ENCODE results near the gene MAP6D1. TPM values are rescaled to one million over a fixed set of nuclear protein-coding genes. Genes with fewer than 3 reads are reported as not detected.

The MAP6D1 gene
- total and polyA plus RNA-seq, 12 donors, result 0.27 to 3.0 (median 1.7) TPM; not detected in 2

DNA sequence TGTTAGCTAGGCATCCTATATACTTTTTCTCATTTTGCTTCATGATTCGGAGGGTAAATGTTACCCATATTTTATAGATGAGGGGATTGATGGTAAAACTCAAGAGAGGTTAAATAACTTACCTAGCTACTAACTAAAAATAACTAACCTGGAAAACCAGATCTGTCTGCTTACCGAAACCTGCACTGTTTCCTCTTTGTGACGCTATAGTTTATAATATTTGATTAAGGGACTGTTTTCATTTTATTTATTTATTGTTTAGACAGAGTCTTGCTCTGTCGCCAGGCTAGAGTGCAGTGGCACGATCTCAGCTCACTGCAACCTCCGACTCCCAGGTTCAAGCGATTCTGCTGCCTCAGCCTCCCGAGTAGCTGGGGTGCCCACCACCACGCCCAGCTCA lies 55.9 kb downstream of the MAP6D1 start:
- no peak for DNase-seq
- 96 to 97% (median 96%) methylated on average over 9 of the region's 9 CpGs for WGBS, 4 donors
- Histone ChIP-seq H3K9me3 (replicated peaks in 1 of 3) (no peaks in the 10 kb centered on the region), H3K4me3 (no peak overlapping the region), H3K27ac (no peak overlapping the region), H3K36me3 (replicated peaks in 1 of 2) (peaks cover 0 to 6% of the 10 kb centered on the region in 2 donors), H3K27me3 (no peaks in the 10 kb centered on the region), H3K4me1 (replicated peaks in 1 of 2) (peaks cover 0 to 17% of the 10 kb centered on the region in 2 donors)
- intact Hi-C loops (cut with DNase I), result loop anchor here in 1 of 2 donors (5.0 kb wide), 1 partner anchor 297 kb away; no protein-coding TSS in a partner anchor
- TF ChIP-seq POLR2A (IDR thresholded peaks at IDR 0.05) (no peak), CTCF (IDR thresholded peaks at IDR 0.05) (no peak)

DNA sequence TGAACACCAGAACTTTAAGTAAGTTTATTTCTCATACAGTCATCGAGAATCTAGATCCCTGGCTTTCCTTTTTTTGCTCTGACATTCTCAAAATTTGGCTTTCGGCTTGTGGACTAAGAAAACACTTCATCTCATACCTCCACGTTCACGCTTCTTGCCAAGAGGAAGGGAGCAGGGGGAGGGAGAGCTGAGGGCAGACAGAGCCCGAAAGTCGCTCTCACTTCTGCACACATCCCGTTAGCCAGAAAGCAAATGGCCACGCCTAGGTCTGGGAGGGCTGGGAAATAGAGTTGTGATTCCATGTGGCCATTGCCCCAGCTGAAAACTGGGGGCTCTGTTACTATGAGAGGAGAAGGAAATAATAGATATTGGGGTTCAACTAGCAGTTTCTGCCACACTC lies 57.3 kb downstream of the MAP6D1 start:
- H3K4me3 ChIP-seq, result no peak overlapping the region
- H3K4me1 ChIP-seq (replicated peaks in 1 of 2), result peaks cover 0 to 17% of the 10 kb centered on the region in 2 donors
- H3K9me3 ChIP-seq (replicated peaks in 1 of 3), result no peaks in the 10 kb centered on the region
- intact Hi-C loops (cut with DNase I), result loop anchor here in 1 of 2 donors (5.0 kb wide), 1 partner anchor 296 kb away; no protein-coding TSS in a partner anchor
- 88 to 91% (median 90%) methylated on average over 8 of the region's 8 CpGs for WGBS, 4 donors
- no peak for DNase-seq
- H3K27ac ChIP-seq, result no peak overlapping the region
- no peaks in the 10 kb centered on the region for H3K27me3 ChIP-seq
- TF ChIP-seq POLR2A (IDR thresholded peaks at IDR 0.05) (no peak), CTCF (IDR thresholded peaks at IDR 0.05) (no peak)
- peaks cover 0 to 6% of the 10 kb centered on the region in 2 donors for H3K36me3 ChIP-seq (replicated peaks in 1 of 2)

DNA sequence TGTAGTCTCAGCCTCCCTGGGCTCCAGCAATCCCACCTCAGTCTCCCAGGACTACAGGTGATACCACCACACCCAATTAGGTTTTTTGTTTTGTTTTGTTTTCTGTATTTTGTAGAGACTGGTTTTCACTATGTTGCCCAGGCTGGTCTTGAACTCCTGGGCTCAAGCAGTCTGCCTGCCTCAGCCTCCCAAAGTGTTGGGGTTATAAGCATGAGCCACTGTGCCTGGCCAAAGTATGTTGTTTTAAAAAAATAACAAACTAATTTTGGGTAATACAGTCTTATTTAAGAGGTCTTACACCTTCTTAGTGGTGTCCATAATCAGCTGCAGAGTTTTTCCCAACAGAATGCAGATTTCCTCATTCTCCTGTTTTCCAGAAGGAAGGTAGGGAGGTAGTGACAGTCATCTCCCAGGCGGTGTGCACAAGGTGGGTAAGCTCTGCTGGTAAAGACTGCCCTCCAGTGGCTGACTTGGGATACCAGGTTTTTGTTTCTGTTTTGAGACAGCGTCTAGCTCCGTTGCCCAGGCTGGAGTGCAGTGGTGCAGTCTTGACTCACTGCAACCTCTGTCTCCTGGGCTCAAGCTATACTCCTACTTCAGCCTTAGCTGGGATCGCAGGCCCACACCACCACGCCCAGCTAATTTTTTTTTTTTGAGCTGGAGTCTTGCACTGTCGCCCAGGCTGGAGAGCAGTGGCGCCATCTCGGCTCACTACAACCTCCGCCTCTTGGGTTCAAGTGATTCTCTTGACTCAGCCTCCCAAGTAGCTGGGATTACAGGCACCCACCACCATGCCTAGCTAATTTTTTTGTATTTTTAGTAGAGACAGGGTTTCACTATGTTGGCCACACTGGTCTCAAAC lies 58.4 kb downstream of the MAP6D1 start:
- no peak for TF ChIP-seq POLR2A (IDR thresholded peaks at IDR 0.05)
- TF ChIP-seq CTCF (IDR thresholded peaks at IDR 0.05), result peak; percentile 77 to 89 (median 87)
- 59 to 68% (median 62%) methylated on average over 9 of the region's 9 CpGs for WGBS, 4 donors
- Histone ChIP-seq H3K36me3 (replicated peaks in 1 of 2) (peaks cover 0 to 12% of the 10 kb centered on the region in 2 donors), H3K4me3 (no peak overlapping the region), H3K4me1 (replicated peaks in 1 of 2) (peaks cover 0 to 17% of the 10 kb centered on the region in 2 donors), H3K27ac (no peak overlapping the region), H3K27me3 (no peaks in the 10 kb centered on the region), H3K9me3 (replicated peaks in 1 of 3) (no peaks in the 10 kb centered on the region)
- intact Hi-C loops (cut with DNase I), result loop anchor here in 1 of 2 donors (5.0 kb wide), 1 partner anchor 295 kb away; no protein-coding TSS in a partner anchor
- peak; percentile 78 to 94 (median 85) for DNase-seq

GRCh38 chr3:183766107-183766506 lies 59.3 kb downstream of the MAP6D1 start:
- Histone ChIP-seq H3K36me3 (replicated peaks in 1 of 2) (peaks cover 0 to 21% of the 10 kb centered on the region in 2 donors), H3K27ac (no peak overlapping the region), H3K27me3 (no peaks in the 10 kb centered on the region), H3K9me3 (replicated peaks in 1 of 3) (no peaks in the 10 kb centered on the region), H3K4me1 (replicated peaks in 1 of 2) (peaks cover 0 to 17% of the 10 kb centered on the region in 2 donors), H3K4me3 (no peak overlapping the region)
- DNase-seq, result no peak
- TF ChIP-seq CTCF (IDR thresholded peaks at IDR 0.05) (no peak), POLR2A (IDR thresholded peaks at IDR 0.05) (no peak)
- intact Hi-C loops (cut with DNase I), result loop anchor here in 1 of 2 donors (5.0 kb wide), 1 partner anchor 294 kb away; no protein-coding TSS in a partner anchor

Other genes with a start within 250 kb of the MAP6D1 start
- gene KLHL24, start 190.0 kb downstream of the MAP6D1 start, total RNA-seq, result 100 to 1,000 TPM in 1 of 9 donors, 10 to 100 TPM in 8; 27.5 to 150 (median 56.7) TPM
- gene KLHL24, start 190.0 kb downstream of the MAP6D1 start, polyA plus RNA-seq, result 10 to 100 TPM in 2 of 3 donors, 1 to 10 TPM in 1; 4.9 to 13.6 (median 12.9) TPM
- 10 to 100 TPM in 8 of 9 donors, 1 to 10 TPM in 1; 9.5 to 27.1 (median 15.4) TPM for gene YEATS2, start 127.8 kb downstream of the MAP6D1 start, total RNA-seq
- gene YEATS2, start 127.8 kb downstream of the MAP6D1 start, polyA plus RNA-seq, result 10 to 100 TPM in 1 of 3 donors, 1 to 10 TPM in 2; 4.9 to 11.9 (median 8.4) TPM
- gene PARL, start 59.3 kb upstream of the MAP6D1 start, total RNA-seq, result 10 to 100 TPM; 29.4 to 83.4 (median 45.3) TPM
- gene PARL, start 59.3 kb upstream of the MAP6D1 start, polyA plus RNA-seq, result 100 to 1,000 TPM in 2 of 3 donors, 10 to 100 TPM in 1; 56.4 to 119 (median 116) TPM
- gene ABCC5, start 192.3 kb upstream of the MAP6D1 start, total RNA-seq, result 10 to 100 TPM; 11.4 to 45.3 (median 24.8) TPM
- gene ABCC5, start 192.3 kb upstream of the MAP6D1 start, polyA plus RNA-seq, result 10 to 100 TPM; 20.8 to 53.9 (median 33.2) TPM
- gene HTR3D, start 206.2 kb upstream of the MAP6D1 start, total RNA-seq, result not detected
- not detected for gene HTR3D, start 206.2 kb upstream of the MAP6D1 start, polyA plus RNA-seq
- gene HTR3C, start 227.5 kb upstream of the MAP6D1 start, total RNA-seq, result not detected
- gene HTR3C, start 227.5 kb upstream of the MAP6D1 start, polyA plus RNA-seq, result under 1 TPM in 1 of 3 donors, not detected in 2; 0.03 TPM

All from adrenal gland (tissue), 12 donors.